Measurements from ENCODE around the gene MRPL14.

Gene MRPL14

GRCh38 chr6:44167567-44167966, 40.3 kb upstream of the MRPL14 start:
- TF ChIP-seq CTCF (conservative IDR thresholded peaks at IDR 0.05; ENCODE audit: low read depth, low read length): no peak
- H3K4me3 ChIP-seq (ENCODE audit: low read length): no peak overlapping the region
- no peak for DNase-seq (ENCODE audit: low read depth)

GRCh38 chr6:44166591-44167184, 39.4 kb upstream of the MRPL14 start:
- DNase-seq (ENCODE audit: low read depth): no peak
- TF ChIP-seq CTCF (conservative IDR thresholded peaks at IDR 0.05; ENCODE audit: low read depth, low read length): no peak
- H3K4me3 ChIP-seq (ENCODE audit: low read length): no peak overlapping the region

- DNase-seq (ENCODE audit: low read depth): no peak
- no peak for TF ChIP-seq CTCF (conservative IDR thresholded peaks at IDR 0.05; ENCODE audit: low read depth, low read length)
- no peak overlapping the region for H3K4me3 ChIP-seq (ENCODE audit: low read length)
Measured at GRCh38 chr6:44166116-44166515, 38.9 kb upstream of the MRPL14 start.

- no peak for DNase-seq (ENCODE audit: low read depth)
- H3K4me3 ChIP-seq (ENCODE audit: low read length): no peak overlapping the region
- TF ChIP-seq CTCF (conservative IDR thresholded peaks at IDR 0.05; ENCODE audit: low read depth, low read length): no peak
Measured at GRCh38 chr6:44162876-44163625, 35.8 kb upstream of the MRPL14 start.

GRCh38 chr6:44161997-44162338, 34.7 kb upstream of the MRPL14 start:
- no peak for DNase-seq (ENCODE audit: low read depth)
- no peak for TF ChIP-seq CTCF (conservative IDR thresholded peaks at IDR 0.05; ENCODE audit: low read depth, low read length)
- no peak overlapping the region for H3K4me3 ChIP-seq (ENCODE audit: low read length)

- no peak for TF ChIP-seq CTCF (conservative IDR thresholded peaks at IDR 0.05; ENCODE audit: low read depth, low read length)
- H3K4me3 ChIP-seq (ENCODE audit: low read length): no peak within 1 kb of the TSS
- no peak for DNase-seq (ENCODE audit: low read depth)
Measured at GRCh38 chr6:44158770-44159228, 31.5 kb upstream of the MRPL14 start, which contains the start of gene CAPN11. Gene CAPN11, plus strand, starts transcription at chr6:44158820. Its CDS starts 29 bp downstream, at chr6:44158849.

GRCh38 chr6:44157152-44157521, 29.9 kb upstream of the MRPL14 start:
- DNase-seq (ENCODE audit: low read depth): no peak
- no peak overlapping the region for H3K4me3 ChIP-seq (ENCODE audit: low read length)

More at GRCh38 chr6:44157152-44157521, 29.9 kb upstream of the MRPL14 start:
- no peak for TF ChIP-seq CTCF (conservative IDR thresholded peaks at IDR 0.05; ENCODE audit: low read depth, low read length)

All from retinal pigment epithelial cell (primary cell).